ENCODE results near the gene PTN. TPM values are rescaled to one million over a fixed set of nuclear protein-coding genes. Genes with fewer than 3 reads are reported as not detected.
A peak's percentile ranks its signal among the peaks of the same experiment; 100 is the strongest.

Gene PTN
- total RNA-seq, 1 donor from 2014 or later: 11.1 TPM

GRCh38 chr7:137342265-137342664, 1.3 kb downstream of the PTN start:
- Mint-ChIP-seq H3K4me3 (ENCODE audit: unreplicated experiment) (peak overlapping the region; percentile 86), H3K27me3 (ENCODE audit: low read depth, unreplicated experiment) (no peaks in the 10 kb centered on the region), H3K9me3 (ENCODE audit: unreplicated experiment) (no peaks in the 10 kb centered on the region), H3K27ac (ENCODE audit: unreplicated experiment) (no peak overlapping the region), H3K4me1 (ENCODE audit: low read depth, unreplicated experiment) (peaks cover 4% of the 10 kb centered on the region), H3K36me3 (ENCODE audit: low read depth, unreplicated experiment) (peaks cover 2% of the 10 kb centered on the region)
- no peaks in the 10 kb centered on the region for H4K20me1 ChIP-seq (ENCODE audit: insufficient read depth, low read length)
- no peaks in the 10 kb centered on the region for H3K9me3 ChIP-seq (ENCODE audit: insufficient read depth, low read depth, low read length)
- H3K9ac ChIP-seq (ENCODE audit: low read length): peak overlapping the region; percentile 69
- peaks cover 7% of the 10 kb centered on the region for H3K4me1 ChIP-seq (ENCODE audit: insufficient read depth, low read length)
- TF ChIP-seq CTCF (IDR thresholded peaks at IDR 0.05; ENCODE audit: insufficient read depth, low read depth, low read length) (no peak), EZH2 (IDR thresholded peaks at IDR 0.05; ENCODE audit: insufficient read depth, low read length) (no peak)
- no peak overlapping the region for H3K27ac ChIP-seq (ENCODE audit: low read depth, low read length)
- peak overlapping the region; percentile 88 for H3K4me2 ChIP-seq (ENCODE audit: low read length)
- peak overlapping the region; percentile 29 for H2AFZ ChIP-seq (ENCODE audit: low read depth, low read length)
- peak; percentile 36 for DNase-seq (ENCODE audit: low read depth)
- H3K79me2 ChIP-seq (ENCODE audit: insufficient read depth, low read length): peaks cover 9% of the 10 kb centered on the region
- no peak for FAIRE-seq
- H3K27me3 ChIP-seq (ENCODE audit: insufficient read depth, low read length): no peaks in the 10 kb centered on the region
- H3K4me3 ChIP-seq (ENCODE audit: insufficient read depth, low read depth, low read length): peak overlapping the region; percentile 70
- no peaks in the 10 kb centered on the region for H3K36me3 ChIP-seq (ENCODE audit: insufficient read depth, low read length)

GRCh38 chr7:137337902-137338301, 5.6 kb downstream of the PTN start:
- H3K79me2 ChIP-seq (ENCODE audit: insufficient read depth, low read length): peaks cover 9% of the 10 kb centered on the region
- H3K4me1 Mint-ChIP-seq (ENCODE audit: low read depth, unreplicated experiment): peaks cover 3% of the 10 kb centered on the region
- peaks cover 12% of the 10 kb centered on the region for H3K4me1 ChIP-seq (ENCODE audit: insufficient read depth, low read length)
- no peaks in the 10 kb centered on the region for H3K36me3 ChIP-seq (ENCODE audit: insufficient read depth, low read length)
- TF ChIP-seq CTCF (IDR thresholded peaks at IDR 0.05; ENCODE audit: insufficient read depth, low read depth, low read length) (no peak), EZH2 (IDR thresholded peaks at IDR 0.05; ENCODE audit: insufficient read depth, low read length) (no peak)
- H3K9ac ChIP-seq (ENCODE audit: low read length): no peak overlapping the region
- H3K27ac ChIP-seq (ENCODE audit: low read depth, low read length): no peak overlapping the region
- no peaks in the 10 kb centered on the region for H4K20me1 ChIP-seq (ENCODE audit: insufficient read depth, low read length)
- no peaks in the 10 kb centered on the region for H3K9me3 ChIP-seq (ENCODE audit: insufficient read depth, low read depth, low read length)
- H3K36me3 Mint-ChIP-seq (ENCODE audit: low read depth, unreplicated experiment): no peaks in the 10 kb centered on the region
- H3K9me3 Mint-ChIP-seq (ENCODE audit: unreplicated experiment): peaks cover 4% of the 10 kb centered on the region
- H2AFZ ChIP-seq (ENCODE audit: low read depth, low read length): no peak overlapping the region
- H3K27ac Mint-ChIP-seq (ENCODE audit: unreplicated experiment): no peak overlapping the region
- H3K27me3 ChIP-seq (ENCODE audit: insufficient read depth, low read length): no peaks in the 10 kb centered on the region
- DNase-seq (ENCODE audit: low read depth) (no peak), FAIRE-seq (no peak)
- no peak overlapping the region for H3K4me3 Mint-ChIP-seq (ENCODE audit: unreplicated experiment)
- no peaks in the 10 kb centered on the region for H3K27me3 Mint-ChIP-seq (ENCODE audit: low read depth, unreplicated experiment)
- H3K4me2 ChIP-seq (ENCODE audit: low read length): no peak overlapping the region
- no peak overlapping the region for H3K4me3 ChIP-seq (ENCODE audit: insufficient read depth, low read depth, low read length)

- Mint-ChIP-seq H3K27me3 (ENCODE audit: low read depth, unreplicated experiment) (no peaks in the 10 kb centered on the region), H3K27ac (ENCODE audit: unreplicated experiment) (no peak overlapping the region), H3K36me3 (ENCODE audit: low read depth, unreplicated experiment) (no peaks in the 10 kb centered on the region), H3K4me3 (ENCODE audit: unreplicated experiment) (no peak overlapping the region), H3K9me3 (ENCODE audit: unreplicated experiment) (peaks cover 4% of the 10 kb centered on the region), H3K4me1 (ENCODE audit: low read depth, unreplicated experiment) (peaks cover 2% of the 10 kb centered on the region)
- no peak overlapping the region for H2AFZ ChIP-seq (ENCODE audit: low read depth, low read length)
- H3K4me2 ChIP-seq (ENCODE audit: low read length): no peak overlapping the region
- peaks cover 8% of the 10 kb centered on the region for H3K4me1 ChIP-seq (ENCODE audit: insufficient read depth, low read length)
- H3K27me3 ChIP-seq (ENCODE audit: insufficient read depth, low read length): no peaks in the 10 kb centered on the region
- H3K27ac ChIP-seq (ENCODE audit: low read depth, low read length): no peak overlapping the region
- no peak overlapping the region for H3K4me3 ChIP-seq (ENCODE audit: insufficient read depth, low read depth, low read length)
- no peaks in the 10 kb centered on the region for H4K20me1 ChIP-seq (ENCODE audit: insufficient read depth, low read length)
- FAIRE-seq: peak; percentile 5
- peaks cover 3% of the 10 kb centered on the region for H3K79me2 ChIP-seq (ENCODE audit: insufficient read depth, low read length)
- peak; percentile 36 for DNase-seq (ENCODE audit: low read depth)
- H3K9ac ChIP-seq (ENCODE audit: low read length): no peak overlapping the region
- no peaks in the 10 kb centered on the region for H3K9me3 ChIP-seq (ENCODE audit: insufficient read depth, low read depth, low read length)
- H3K36me3 ChIP-seq (ENCODE audit: insufficient read depth, low read length): no peaks in the 10 kb centered on the region
- TF ChIP-seq EZH2 (IDR thresholded peaks at IDR 0.05; ENCODE audit: insufficient read depth, low read length): no peak
- no peak for TF ChIP-seq CTCF (IDR thresholded peaks at IDR 0.05; ENCODE audit: insufficient read depth, low read depth, low read length)
These were observed 7.7 kb downstream of the PTN start for GRCh38 chr7:137335814-137336213.
